Measurements from ENCODE around the gene POU2F3.
"Not testable (repeated sequence)": the region's sequence is repeated elsewhere in the genome, so short reads cannot be mapped to it uniquely, and the experiment has no call there.

POU2F3 gene

DNA sequence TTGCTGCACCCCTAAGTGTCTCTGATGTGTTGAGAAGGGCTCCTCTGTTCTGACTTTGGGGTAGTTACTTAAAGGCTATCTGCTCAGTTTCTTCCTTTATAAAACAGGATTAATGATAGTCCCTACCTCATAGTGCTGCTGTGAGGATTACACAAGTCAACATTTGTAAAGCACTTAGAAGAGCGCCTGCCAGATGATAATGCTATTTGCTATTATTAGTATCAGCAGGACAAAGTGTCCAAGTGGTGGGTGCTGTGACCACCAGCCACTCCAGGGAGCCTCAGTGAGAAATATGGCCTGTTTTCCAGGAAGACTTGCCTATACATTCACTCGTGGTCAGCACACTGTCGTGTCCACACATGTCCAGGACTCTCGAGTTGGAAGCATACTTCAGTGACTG lies 16.2 kb downstream of the POU2F3 start:
- DNase-seq, result no peak

DNA sequence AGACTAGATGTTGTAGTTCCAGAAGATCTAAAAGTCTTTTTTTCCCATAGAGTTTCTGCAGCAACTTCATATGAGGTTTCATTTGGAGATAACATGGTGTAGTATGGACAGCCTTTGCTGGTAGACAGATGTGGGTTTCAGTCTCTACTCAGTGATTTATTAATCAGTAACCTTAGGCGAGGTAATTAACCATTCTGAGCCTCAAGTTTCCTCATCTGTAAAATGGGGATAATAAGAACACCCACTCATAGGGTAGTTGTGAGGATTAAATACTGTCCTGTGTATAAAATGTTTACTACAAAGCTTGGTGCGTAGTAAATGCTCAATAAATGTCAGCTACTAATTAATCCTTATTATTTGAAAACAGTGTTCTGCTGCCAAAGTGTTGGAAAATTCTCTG lies 16.8 kb downstream of the POU2F3 start:
- DNase-seq, result no peak

DNA sequence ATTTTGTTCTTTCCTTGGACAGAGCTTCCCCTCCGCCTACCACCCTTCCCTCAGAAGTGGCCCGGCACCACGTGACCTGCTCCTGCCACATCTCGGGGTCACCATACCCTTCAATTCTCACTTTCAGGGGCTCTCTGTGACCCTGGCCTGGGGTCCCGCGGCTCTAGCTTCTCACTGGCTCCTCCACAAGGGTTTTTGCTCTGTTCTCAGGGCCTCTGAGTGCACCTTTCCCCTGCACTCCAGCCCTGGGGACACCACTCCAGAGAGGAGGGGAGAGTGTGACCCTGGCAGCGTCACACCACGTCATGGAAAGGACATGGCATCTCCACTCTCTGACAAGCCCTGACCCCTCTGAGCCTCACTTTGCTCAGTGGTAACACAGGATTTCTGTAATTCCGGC lies 17.4 kb downstream of the POU2F3 start:
- DNase-seq, result no peak

DNA sequence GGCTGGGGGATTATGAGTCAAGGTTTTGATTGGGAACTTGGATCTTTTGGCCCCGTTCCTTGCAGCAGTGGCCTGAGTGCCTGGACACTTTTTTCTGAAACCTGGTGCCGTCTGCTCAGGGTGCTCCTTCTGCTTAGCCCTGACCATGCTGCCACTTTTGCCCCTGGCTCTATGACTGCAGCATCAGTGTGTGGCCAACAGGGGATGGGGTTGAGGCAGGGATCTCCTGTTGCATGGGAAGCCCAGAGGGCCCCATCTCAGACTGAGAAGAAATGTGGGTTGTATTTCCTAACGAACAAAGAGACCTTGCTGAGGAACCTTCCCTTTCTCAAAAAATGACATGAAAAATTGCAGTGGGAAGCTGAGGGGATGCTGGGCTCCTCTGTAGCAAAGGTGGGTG lies 18.7 kb downstream of the POU2F3 start:
- no peak for DNase-seq

DNA sequence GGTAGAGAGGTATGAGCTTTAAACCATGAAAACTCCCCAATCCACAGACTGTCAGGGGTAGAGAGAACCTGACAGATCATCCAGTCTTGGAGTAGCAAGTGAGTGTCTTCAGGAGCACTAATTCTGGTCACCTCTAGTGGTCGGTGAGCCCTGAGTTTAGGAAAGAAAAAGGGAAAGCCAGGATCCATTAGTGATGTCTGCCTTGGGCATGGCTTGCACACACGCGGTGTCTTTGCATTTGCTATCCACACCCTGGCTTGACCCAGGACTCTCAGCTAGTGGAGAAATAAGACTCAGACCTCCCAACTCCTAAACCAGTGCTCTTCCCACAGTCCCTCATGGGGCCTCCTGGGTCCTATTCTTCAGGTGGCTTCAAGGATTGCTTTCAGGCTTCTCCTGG lies 19.3 kb downstream of the POU2F3 start:
- DNase-seq, result no peak

DNA sequence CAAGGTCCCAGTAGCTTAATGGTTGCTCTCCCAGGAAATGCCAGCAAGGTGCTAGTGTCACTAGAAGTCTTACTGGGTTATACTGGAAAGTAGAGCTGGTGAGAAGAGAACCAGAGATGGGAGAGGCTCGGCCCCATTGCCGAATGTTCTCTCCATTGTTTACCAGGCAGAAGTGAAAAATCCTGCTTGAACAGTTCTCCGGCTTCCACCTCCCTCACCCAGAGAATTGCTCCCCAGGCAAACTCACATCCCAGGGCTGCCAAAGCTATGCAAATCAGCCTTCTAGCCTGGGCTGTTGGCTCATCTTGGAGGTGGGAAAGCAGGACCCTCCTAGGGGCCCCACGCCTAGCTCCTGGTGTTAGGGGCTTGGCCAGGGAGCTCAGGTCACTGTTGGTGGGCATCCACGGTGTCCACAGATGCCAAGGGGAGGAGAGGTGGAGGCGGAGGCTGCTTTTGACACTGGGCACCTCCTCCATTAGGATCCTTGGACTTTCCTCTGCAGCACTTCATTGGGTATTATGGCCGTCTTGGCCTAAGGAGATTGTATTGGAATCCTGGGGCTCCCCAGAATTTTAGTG lies 20.1 kb downstream of the POU2F3 start:
- no peak for DNase-seq

DNA sequence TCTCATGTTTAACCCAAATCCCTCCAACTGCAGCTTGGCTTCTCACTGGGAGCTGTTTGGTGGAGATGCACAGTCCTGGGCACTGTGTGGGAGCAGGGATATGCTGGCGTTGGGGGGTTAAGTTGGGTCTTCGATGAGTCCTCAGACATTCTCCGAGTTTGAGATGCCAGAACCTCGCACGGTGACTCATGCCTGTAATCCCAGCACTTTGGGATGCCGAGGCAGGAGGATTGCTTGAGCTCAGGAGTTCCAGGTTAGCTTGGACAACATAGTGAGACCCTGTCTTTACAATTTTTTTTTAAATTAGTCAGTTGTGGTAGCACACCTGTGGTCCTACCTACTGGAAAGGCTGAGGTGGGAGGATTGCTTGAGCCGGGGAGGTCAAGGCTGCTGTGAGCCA lies 20.7 kb downstream of the POU2F3 start:
- DNase-seq, result no peak

DNA sequence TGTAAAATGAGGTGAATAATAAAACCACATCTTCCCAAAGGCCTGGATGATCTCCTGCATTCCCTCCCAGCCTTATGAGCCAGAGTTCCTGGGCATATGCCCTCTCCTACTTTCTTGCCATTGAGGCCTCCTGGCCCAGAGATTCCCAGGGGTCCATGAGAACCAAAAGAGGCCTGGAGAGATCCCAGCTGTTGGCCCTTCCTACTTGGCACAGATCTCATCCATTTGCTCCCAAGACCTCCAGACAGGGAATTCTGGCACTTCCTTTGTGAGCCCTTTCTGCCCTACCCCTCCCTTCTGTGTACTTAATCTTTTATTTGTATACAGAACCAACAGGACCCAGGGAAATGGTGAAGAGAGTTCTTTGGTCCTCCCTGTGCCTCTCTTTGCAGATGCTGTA lies 21.4 kb downstream of the POU2F3 start:
- peak; percentile 7 for DNase-seq

DNA sequence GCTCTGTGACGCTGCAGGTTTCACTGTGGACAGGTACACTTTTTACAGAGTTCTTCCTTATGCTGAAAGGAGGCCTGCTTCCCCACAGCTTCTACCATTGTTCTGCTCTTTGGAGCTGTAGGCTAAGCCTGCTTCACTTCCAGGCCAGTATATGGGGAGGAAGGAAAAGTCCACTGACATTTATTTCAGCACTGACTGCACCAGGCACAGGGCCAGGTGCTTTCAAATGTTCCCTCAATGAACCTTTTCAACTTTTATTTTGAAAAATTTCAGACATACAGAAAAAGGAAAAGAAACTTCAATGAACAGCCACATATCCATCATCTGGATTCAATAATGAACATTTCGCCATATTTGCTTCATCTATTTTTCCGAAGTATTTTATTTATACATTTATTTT lies 22.0 kb downstream of the POU2F3 start:
- DNase-seq, result no peak

DNA sequence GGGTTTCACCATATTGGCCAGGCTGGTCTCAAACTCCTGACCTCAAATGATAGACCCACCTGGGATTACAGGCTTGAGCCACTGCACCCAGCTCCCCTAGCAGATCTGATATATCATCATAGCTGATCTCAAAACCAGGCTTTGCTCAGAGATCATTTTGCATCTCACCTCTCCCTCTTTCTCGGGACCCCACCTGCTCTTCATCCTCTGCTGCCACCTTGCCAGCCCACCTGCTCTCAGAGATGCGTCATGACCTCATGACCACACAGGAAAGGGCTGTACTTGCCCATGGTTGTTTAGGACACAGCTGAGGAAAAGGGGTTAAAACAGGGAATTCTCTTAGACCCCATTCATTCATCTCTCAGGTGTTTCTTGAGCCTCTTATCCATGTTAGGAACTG lies 27.4 kb downstream of the POU2F3 start:
- DNase-seq, result no peak

DNA sequence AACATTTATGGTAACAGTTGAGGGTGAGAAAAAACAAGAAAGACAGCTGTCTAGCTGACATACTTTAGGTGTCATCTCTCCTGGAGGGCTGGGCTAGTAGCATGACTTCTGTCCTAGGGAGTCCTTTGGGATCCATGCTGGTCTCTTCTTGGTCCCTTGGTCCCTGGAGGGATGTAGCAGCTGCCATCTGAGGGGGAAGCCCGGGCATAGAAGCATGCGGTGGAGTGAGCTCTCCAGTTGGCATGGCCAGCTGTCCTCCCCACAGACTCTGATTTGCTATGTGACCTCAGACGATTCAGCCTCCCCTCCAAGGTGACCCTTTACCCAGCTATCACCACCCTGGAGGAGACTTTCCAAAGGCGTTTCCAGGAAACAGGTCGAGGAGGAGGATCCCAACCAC lies 28.7 kb downstream of the POU2F3 start:
- peak; percentile 31 for DNase-seq

DNA sequence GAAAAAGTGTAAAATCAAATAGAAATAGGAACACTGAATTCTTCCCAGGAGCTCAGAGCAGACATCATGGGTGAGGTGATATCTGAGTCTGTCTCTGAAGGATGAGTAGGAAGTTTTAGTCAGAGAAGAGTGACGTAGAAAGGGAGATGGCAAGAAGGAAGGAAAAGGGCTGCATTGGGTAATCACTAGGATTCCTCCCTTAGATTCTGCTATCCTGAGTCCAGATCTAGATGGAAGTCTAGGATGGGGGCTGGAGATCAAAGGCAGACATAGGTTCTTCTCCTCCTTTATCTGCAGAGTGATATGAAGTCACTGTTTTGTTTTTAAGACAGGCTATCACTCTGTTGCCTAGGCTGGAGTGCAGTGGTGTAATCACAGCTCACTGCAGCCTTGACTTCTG lies 30.4 kb downstream of the POU2F3 start:
- DNase-seq, result no peak

DNA sequence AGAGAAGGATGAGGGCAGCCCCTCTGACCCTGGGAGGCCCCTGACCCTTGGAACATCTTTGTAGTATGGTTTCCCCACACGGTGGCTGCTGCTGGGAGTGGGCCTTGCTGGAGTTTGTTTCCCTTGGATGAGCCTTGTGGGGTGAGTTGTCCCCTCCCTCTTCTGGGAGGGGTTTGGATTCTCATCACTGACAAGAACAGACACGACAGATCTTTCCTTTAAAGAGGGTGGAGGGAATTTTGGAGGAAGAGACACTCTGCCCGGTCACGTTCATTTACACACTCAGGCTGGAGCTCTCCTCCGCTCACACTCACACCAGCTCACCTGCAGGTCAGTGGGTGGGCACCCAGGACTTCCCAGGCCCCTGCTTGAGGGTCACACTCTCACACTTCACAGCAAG lies 31.7 kb downstream of the POU2F3 start:
- no peak for DNase-seq

DNA sequence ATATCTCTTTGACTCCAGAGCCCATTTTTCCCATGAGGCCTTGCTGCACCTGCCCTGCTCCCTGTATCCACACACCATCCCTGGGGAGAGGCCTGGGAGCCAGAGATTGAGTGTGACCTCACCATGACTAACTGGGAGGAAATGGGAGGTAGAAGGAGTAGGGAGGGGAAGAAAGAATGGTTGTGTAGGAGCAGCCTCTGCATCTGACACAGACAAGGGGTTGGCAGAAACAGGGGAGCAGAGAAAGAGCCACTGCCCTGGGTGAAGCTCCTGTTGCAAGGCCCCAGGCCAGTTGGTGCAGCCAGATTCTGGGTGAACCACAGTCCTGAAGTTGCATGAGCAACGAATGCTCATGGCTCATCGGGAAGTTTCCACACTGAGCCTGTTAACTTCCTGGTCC lies 32.4 kb downstream of the POU2F3 start:
- DNase-seq, result no peak

DNA sequence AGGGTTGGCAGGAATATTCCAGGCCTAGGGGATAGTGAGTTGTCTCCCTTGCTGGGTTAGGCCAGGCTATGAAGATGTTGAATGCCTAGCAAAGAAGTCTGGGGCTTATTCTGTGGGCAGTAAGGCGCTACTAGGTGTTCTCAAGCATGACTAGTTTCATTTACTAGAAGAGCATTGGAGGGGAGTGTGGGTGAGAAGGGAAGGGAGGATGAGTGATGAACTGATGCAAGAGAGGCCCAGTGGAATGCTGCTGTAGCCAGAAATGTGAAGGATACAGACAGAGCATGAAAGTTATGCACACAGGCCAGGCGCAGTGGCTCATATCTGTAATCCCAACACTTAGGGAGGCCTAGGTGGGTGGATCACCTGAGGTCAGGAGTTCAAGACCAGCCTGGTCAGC lies 33.5 kb downstream of the POU2F3 start:
- DNase-seq, result no peak

DNA sequence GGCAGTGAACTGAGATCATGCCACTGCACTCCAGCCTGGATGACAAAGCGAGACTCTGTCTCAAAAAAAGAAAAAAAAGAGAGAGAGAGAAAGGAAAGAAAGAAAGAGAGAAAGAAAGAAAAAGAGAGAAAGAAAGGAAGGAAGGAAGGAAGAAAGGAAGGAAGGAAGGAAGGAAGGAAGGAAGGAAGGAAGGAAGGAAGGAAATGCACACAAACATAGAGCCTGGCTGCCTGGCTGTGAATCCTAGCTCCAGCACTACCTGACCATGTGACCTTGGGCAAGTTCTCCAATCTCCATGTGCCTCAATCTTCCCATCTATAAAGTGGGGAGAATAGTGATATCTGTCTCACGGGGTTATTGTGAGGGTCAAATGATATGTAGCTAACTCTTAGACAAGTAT lies 34.0 kb downstream of the POU2F3 start:
- DNase-seq, result not testable (repeated sequence)

DNA sequence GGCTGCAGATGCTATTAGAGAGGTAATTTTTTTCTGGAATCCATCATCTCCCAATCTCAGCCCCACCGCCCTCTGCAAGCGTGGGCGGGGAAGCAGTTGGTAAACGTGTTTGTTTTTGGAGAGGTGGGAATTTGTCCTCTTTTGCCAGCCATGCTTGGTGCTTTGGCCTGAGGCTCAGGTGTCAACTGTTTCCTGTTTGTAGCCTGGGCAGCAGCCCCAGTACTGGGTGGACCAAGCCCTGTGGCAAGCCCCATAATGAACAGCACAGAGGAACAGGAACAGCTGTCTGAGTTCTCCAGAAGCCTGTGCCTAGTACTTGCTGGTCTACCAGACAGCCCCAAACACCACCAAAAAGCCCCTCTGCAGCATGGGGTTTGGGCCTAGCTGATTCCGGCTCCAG lies 39.6 kb downstream of the POU2F3 start:
- DNase-seq, result no peak

DNA sequence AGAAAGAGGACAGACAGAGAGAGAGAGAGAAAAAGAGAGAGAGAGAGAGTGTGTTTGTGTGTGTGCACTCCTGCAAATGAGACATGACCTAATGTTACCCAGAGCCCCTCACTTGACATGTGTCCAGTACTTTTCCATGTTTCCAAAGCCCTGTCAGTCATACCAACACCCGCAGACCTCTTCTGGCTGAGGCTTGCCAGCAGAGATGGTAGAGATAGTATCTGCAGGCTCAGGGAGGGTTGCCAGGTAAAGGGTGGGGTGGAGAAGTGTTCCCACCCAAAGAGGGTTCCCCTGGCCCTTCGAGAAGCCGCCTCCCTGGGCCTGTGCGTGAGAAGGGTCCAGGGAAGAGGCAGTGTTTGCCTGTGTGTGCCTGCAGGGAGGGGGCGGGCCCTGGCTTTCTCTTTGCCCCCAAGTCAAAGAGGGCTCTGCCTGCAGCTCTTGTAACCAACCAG lies 40.7 kb downstream of the POU2F3 start:
- no peak for DNase-seq

DNA sequence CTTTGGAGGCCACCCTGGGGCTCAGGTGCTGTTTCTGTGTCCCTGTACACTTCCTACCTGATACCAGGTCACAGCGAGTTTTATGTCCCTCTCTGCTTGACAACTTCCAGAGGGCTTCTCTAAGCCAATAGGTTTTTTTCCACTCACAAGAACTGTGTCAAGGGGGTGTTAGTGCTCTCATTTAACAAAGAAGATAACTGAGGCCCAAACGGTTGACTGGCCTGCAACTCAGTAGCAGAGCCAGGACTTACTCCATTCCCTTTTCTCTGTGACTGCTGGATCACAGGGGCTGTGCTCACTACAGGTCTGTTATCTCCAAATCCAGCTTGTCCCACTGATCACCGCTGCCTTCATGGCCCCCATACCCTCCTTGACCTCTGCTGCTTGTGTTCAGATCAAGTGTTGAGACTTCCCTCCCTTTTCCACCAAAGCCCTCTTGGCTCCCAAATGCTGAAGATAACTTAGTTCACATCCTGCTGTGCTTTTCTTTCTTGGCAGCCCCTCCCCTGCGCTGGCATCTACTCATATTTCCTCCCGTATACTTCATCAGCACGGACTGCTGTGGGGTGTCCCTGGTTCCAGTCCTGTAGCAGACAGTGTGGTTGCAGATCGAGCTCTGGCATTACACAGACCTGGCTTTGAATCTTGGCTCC lies 41.3 kb downstream of the POU2F3 start:
- no peak for DNase-seq

DNA sequence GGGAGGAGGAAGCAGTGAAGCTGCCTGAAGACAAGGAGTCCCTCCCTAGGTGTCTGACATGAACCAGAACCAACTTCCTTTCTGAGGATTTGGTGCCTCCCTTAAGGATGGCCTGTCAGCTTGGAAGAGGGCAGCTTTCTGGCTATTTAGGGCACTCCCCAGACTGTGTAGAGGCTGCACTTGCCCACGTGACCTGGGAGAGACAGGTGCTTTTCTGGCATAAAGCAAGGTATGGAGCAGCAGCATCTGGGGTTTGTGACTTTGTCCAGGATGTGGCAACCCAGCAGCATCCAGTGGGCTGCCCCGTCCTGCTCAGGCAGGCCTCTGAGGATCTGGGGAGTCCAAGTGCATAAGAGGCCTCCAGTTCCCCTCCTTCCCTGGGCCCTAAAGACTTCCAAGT lies 43.2 kb downstream of the POU2F3 start:
- no peak for DNase-seq

DNA sequence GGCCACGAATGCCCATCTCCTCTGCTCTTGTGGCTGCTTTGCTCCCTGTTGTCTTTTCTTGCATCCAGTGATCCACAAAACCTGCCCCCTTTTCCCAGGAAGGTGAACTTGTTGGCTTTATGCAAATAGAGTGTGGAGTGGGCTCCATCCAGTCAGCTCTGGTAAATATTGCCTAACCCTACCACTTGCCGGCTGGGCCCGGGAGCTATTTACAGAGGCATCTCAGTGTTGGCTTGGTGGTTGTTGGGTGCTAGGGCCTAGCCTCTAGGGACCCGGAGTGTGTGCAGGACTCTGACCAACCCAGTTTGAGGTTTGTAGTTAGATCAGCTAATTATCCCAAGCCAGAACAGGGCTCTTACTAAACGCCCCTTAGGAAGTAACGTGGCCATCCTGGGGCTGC lies 44.3 kb downstream of the POU2F3 start:
- DNase-seq, result no peak

DNA sequence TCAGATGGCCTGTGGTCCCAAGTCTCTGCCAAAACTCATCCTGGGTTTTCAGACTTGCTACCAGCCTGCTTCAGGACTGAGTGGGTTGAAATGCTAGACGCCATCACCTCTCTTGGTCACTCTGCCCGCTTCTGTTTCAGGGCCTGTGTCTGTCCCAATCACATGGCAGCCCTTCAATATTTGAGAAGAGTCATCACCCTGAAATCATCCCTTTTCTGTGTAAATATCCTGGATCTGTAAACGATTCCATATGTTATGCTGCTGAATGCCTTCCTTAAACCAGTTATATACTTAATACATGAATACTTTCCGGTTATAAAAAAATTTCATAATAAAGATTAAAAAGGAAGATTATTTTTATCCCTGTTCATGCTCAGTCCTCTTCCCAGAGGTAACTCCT lies 45.3 kb downstream of the POU2F3 start:
- DNase-seq, result no peak

DNA sequence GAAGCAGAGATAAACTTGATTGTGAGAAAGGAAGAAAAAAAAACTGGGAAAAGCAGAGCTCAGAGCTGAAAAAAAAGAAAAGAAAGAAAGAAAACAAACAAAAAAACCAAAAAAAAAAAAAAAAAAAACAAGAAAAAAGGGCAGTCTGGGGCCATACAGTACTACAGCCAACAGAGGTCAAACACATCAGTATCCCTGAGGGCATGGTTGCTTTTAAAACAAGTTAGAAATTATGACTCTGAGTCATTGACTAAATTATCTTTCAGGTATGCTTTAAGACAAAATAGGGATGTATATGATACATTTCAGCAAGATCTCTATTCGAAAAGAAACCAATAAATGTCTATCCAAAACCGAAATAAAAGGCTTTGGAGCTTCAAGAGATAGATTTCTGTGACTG lies 48.1 kb downstream of the POU2F3 start:
- DNase-seq, result no peak

DNA sequence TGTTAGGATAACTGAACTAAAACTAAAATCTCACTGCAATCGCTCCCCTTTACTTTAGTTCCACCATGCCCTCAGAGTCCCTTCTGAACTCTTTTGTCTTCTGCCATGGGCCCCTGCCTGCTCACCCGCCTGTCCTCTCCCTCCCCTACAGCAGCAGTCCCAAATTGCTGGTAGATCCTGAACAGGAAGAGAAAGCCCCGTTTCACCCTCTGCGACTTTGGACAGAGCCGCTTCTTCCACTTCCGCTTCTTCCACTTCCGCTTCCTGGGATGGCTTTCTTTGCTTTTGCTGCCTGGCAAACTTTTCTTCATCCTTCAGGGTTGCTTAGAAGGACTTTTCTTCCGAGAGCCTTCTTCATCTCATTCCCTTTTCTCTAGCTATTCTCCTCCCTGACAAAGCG lies 49.5 kb downstream of the POU2F3 start:
- no peak for DNase-seq

DNA sequence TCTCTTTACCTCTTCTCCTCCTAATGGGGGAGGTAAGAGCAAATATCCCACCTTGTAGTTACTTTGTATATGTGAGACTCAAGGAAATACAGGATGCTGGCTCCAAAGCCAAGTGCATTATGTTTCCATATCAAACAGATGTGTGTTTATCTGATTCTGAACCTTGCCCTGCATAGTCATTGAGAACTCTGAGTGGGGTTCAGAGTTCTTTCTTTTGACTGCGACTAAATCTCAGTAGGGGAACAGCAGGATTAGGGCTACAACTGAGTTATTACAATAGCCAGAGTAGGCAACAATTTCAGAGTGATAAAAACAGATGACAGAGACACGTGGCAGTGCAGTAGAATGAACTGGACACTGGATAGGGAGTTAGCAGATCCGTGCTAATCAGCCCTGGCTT lies 51.0 kb downstream of the POU2F3 start:
- DNase-seq, result no peak

Data from NCI-H2171 treated with DMSO at 0.1 percent for 48 hours (cell line).